Measurements from ENCODE around the gene TYMP. TPM values are rescaled to one million over a fixed set of nuclear protein-coding genes. Genes with fewer than 3 reads are reported as not detected.

Gene TYMP
- total and polyA plus RNA-seq, 8 donors = 14.3 to 162 (median 70.2) TPM

DNA sequence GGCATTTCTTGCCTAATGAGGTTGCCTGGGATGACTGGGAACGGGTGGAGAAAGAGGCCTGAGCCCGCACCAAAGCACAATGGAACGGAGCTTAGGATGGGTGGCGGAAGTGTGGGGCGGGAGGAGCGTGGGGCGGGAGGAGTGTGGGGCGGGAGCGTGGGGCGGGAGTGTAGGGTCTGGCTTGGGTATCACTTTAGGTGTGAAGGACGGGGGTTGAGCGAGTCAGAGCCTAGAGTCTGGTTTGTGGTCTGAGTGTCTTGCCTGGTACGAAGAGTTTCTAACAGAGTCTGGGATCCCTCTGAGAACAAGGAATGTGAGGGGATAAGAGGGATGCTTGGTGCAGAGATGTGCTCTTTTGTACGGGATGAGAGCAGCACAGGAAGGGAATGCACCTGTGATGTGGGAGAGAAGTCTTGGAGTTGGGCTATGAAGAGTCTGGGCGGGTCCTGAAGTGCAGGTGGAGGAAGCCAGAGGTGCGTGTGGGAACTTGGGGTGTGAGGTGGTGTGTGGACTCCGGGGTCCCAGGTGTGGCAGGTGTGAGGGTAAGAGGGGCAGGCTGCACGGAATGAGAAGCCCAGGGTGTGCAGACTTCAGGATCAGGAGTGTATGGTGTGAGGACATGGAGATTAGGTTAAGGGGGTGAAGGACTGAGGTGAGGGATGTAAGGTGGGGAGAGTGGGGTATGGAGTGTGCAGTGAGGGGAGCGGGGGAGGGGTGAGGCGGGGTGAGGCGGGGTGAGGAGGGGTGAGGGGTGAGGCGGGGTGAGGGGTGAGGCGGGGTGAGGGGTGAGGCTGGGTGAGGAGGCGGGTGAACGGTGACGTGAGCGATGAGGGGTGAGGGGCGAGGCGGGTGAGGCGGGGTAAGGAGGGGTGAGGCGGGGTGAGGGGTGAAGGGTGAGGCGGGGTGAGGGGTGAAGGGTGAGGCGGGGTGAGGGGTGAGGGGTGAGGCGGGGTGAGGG, 31.9 kb upstream of the TYMP start:
- no peak for DNase-seq
- Histone ChIP-seq H3K9me3 (no peaks in the 10 kb centered on the region), H3K36me3 (no peaks in the 10 kb centered on the region), H3K27me3 (no peaks in the 10 kb centered on the region), H3K27ac (no peak overlapping the region), H3K4me1 (peaks cover 8 to 18% (median 16%) of the 10 kb centered on the region in 4 donors), H3K4me3 (no peak overlapping the region)
- intact Hi-C loops (cut with DNase I; ENCODE audit: low total_unique reads) = no loop called here
- no peak for TF ChIP-seq POLR2A (IDR thresholded peaks at IDR 0.05)
- TF ChIP-seq, protein P1, sequence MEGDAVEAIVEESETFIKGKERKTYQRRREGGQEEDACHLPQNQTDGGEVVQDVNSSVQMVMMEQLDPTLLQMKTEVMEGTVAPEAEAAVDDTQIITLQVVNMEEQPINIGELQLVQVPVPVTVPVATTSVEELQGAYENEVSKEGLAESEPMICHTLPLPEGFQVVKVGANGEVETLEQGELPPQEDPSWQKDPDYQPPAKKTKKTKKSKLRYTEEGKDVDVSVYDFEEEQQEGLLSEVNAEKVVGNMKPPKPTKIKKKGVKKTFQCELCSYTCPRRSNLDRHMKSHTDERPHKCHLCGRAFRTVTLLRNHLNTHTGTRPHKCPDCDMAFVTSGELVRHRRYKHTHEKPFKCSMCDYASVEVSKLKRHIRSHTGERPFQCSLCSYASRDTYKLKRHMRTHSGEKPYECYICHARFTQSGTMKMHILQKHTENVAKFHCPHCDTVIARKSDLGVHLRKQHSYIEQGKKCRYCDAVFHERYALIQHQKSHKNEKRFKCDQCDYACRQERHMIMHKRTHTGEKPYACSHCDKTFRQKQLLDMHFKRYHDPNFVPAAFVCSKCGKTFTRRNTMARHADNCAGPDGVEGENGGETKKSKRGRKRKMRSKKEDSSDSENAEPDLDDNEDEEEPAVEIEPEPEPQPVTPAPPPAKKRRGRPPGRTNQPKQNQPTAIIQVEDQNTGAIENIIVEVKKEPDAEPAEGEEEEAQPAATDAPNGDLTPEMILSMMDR (IDR thresholded peaks at IDR 0.05) = no peak
- no peak for TF ChIP-seq POLR2AphosphoS5 (IDR thresholded peaks at IDR 0.05)
- no peak for TF ChIP-seq EP300 (IDR thresholded peaks at IDR 0.05)
- 60 to 72% (median 69%) methylated on average over 18 to 30 of the region's 34 CpGs for WGBS, 5 donors

DNA sequence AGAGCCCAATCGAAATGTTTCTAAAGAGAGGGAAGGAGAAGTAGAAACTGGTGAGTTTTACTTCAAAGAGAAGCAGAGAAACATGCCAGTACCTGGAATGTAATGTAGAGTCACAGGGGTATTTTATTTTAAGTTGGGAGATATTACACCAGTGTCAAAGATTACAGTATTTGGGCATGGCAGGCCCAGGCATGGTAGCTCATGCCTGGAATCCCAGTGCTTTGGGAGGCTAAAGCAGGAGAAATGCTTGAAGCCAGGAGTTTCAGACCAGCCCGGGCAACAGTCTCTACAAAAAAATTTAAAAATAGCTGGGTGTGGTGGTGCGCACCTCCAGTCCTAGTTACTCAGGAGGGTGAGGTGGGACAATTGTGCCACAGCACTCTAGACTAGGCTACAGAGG, 30.2 kb upstream of the TYMP start:
- intact Hi-C loops (cut with DNase I; ENCODE audit: low total_unique reads) = no loop called here
- peaks cover 8 to 18% (median 16%) of the 10 kb centered on the region in 4 donors for H3K4me1 ChIP-seq
- DNase-seq = no peak
- H3K4me3 ChIP-seq = no peak overlapping the region
- 82 to 90% (median 89%) methylated on average over 3 of the region's 3 CpGs for WGBS, 5 donors
- no peaks in the 10 kb centered on the region for H3K9me3 ChIP-seq
- no peaks in the 10 kb centered on the region for H3K27me3 ChIP-seq
- H3K27ac ChIP-seq = no peak overlapping the region
- no peaks in the 10 kb centered on the region for H3K36me3 ChIP-seq
- TF ChIP-seq EP300 (IDR thresholded peaks at IDR 0.05) (no peak), POLR2AphosphoS5 (IDR thresholded peaks at IDR 0.05) (no peak), POLR2A (IDR thresholded peaks at IDR 0.05) (no peak)
- TF ChIP-seq, protein P1 (IDR thresholded peaks at IDR 0.05) = no peak

DNA sequence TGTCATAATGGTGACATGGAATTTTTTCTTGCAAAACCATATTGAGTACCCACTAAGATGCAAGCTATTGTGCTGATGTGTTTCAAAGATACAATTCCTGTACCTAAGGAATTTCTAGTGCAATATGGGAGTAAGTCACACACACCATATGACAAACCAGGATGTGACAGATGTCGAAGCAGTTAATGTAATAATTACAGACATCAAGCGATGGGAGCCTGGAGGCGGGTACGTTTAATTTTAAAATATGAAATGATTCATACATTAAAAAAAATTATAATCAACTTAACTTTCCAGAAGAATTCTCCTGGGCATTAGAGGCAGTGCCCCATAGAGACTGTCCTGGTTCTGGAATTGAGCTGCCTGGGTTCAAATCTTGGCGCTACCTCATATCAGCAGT, 26.9 kb upstream of the TYMP start:
- H3K9me3 ChIP-seq = no peaks in the 10 kb centered on the region
- intact Hi-C loops (cut with DNase I; ENCODE audit: low total_unique reads) = loop anchor here (10.0 kb wide), 1 partner anchor 58 kb away; no protein-coding TSS in a partner anchor
- H3K27ac ChIP-seq = no peak overlapping the region
- 84 to 92% (median 88%) methylated on average over 5 of the region's 5 CpGs for WGBS, 5 donors
- no peaks in the 10 kb centered on the region for H3K36me3 ChIP-seq
- DNase-seq = no peak
- TF ChIP-seq EP300 (IDR thresholded peaks at IDR 0.05) = no peak
- TF ChIP-seq, protein P1 (IDR thresholded peaks at IDR 0.05) = no peak
- TF ChIP-seq POLR2AphosphoS5 (IDR thresholded peaks at IDR 0.05) = no peak
- no peak for TF ChIP-seq POLR2A (IDR thresholded peaks at IDR 0.05)
- H3K4me3 ChIP-seq = no peak overlapping the region
- H3K27me3 ChIP-seq = no peaks in the 10 kb centered on the region
- H3K4me1 ChIP-seq = no peaks in the 10 kb centered on the region

DNA sequence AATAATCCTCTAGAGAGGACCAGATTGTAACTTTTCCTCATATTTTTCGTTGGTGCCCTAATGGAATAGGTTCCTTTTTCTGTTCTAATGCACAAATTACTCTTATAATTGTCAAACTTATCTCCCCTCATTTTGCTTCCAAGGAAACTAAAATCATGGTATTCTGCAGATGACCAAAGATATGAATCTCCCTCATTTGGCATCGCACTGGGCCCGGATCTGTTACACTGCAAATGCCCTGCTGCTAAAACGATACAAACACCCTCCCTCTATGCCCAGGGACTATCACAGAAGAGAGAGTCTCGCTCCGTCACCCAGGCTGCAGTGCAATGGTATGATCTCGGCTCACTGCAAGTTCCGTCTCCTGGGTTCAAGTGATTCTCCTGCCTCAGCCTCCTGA, 23.5 kb upstream of the TYMP start:
- no peak for DNase-seq
- H3K9me3 ChIP-seq = no peaks in the 10 kb centered on the region
- no peaks in the 10 kb centered on the region for H3K36me3 ChIP-seq
- peaks cover 9 to 16% (median 10%) of the 10 kb centered on the region in 4 donors for H3K4me1 ChIP-seq
- peaks cover 5 to 27% (median 11%) of the 10 kb centered on the region in 3 donors for H3K27me3 ChIP-seq
- intact Hi-C loops (cut with DNase I; ENCODE audit: low total_unique reads) = loop anchor here (10.0 kb wide), 1 partner anchor 61 kb away; no protein-coding TSS in a partner anchor
- TF ChIP-seq POLR2AphosphoS5 (IDR thresholded peaks at IDR 0.05) (no peak), EP300 (IDR thresholded peaks at IDR 0.05) (no peak), POLR2A (IDR thresholded peaks at IDR 0.05) (no peak)
- TF ChIP-seq, protein P1 (IDR thresholded peaks at IDR 0.05) = no peak
- no peak overlapping the region for H3K27ac ChIP-seq
- H3K4me3 ChIP-seq = no peak overlapping the region
- WGBS, 5 donors = 75 to 91% (median 84%) methylated on average over 8 of the region's 8 CpGs
